Measurements from ENCODE around the gene ZNF629.
A peak's percentile ranks its signal among the peaks of the same experiment; 100 is the strongest.
"Not testable (repeated sequence)": the region's sequence is repeated elsewhere in the genome, so short reads cannot be mapped to it uniquely, and the experiment has no call there.

The ZNF629 gene

DNA sequence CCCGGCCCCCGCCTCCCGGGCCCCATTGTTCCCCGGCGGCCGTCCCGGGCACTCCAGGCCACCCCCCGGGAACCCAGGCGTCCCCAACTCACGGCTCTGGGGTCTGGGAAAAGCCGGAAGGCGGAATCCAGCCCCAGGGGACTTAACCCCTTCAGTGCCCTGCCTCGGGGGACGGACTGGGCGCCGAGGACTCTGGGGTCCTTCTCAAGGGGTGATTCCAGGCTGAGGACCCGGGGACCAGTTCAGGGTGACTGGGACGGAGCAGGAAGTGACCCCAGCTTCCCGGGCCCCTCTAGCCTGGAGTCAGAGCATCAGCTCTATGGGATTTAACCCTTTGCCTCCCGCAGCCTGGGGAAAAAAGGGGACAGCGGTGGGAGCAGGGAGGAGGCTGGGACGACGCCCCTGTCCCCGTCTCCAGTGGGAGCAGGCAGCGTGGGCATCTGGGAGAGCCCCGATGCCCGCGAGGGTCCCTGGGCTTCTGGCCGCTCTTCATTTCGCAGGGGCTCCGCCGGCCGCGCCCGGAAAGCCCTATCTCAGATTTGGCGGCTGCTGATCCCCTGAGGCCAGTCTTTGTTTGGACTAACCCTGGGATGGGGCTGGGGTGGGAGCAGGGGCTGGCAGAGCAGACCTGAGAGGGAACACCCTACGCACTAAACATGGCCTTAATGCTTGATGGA, at the start of gene ZNF629:
Gene ZNF629 (minus strand): TSS at position 270 of the 677 bp plus-strand sequence. CDS start 2,723 bp downstream, outside the sequence.
- DNase-seq (ENCODE audit: low spot score), result peak; percentile 84

DNA sequence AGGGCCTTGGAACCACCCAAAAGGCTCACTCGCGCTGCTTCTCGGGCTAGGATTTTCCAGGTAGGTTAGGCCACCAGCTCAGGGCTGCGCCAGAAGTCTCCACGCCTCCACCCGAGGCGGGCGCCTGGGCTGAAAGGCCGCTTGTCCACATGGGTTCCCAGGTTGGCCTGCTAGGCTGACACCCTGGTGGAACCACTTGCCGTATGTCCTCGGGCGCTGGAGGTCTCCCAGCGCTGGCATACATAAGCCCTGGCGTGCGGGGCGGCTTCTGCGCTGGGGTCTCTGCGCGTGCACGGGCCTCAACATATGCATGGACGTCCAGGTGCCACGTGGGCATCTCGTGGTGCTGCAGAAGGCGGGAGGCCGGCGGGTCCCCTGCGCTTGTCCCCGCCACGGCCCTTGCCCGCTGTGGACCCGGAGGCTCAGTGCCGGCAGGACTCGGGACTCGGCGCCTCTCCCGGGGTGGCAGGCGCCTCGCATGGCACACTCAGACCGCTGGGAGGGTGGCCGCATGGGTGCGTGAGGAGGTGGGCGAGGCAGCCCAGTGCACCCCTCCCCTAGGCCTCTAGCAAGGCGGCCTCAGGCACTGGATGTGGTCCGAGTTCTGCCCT, 47.2 kb upstream of the ZNF629 start:
- DNase-seq (ENCODE audit: low spot score), result no peak

DNA sequence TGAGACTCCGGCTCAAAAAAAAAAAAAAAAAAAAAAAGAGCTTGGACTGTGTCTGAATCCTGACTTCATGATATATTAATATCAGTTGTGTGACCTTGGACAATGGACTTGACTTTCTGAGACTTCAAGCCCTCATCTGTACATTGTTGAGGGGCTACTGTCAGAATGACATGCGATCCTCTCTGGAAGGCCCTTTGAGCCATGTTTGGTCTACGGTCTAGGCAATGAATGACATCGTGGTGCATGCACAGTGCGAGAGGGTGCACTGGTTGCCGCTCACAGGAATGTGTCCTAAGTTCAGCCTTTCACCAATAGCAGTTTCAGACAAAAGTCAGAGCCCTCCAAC, 43.0 kb upstream of the ZNF629 start:
- no peak for DNase-seq (ENCODE audit: low spot score)

DNA sequence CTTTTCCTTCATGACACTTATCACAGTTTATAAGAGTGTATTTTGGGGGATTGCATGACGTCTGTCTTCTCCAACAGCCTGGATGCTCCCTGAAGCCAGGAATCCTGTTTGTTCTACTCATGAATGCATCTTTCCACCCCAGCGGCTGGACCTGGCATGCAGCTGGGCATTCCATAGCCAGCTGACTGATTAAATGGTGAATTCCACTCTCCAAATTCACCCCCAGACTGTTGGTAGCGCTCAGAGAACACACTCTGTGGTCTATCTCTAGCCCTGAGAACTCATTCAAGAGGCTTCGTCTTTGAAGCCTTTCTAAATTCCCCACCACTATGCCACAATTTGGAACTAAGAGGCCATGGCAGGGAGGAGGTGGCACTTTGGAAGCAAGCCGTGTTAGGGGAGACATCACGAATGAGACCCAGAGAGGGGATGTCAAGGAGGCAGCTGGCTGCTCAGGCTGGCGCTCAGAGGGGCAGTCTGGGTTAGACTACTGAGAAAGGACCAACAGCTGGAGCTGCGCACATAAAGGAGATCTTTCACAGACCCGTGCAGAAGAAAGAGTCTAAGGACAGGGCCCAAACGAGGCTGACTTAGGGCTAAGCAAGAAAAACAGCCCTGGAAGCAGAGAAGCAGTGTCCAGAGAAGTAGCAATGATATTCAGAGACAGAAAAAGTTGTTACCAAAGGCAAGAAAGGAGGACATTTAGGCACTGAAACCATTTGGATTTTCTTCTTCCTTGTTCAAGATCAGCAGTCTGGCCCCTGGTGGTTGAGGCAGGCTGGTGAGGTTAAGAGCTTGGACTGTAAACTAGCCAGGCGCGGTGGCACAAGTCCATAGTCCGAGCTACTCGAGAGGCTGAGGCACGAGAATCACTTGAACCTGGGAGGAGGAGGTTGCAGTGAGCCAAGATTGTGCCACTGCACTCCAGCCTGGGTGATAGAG, 42.4 kb upstream of the ZNF629 start:
- DNase-seq (ENCODE audit: low spot score), result no peak

DNA sequence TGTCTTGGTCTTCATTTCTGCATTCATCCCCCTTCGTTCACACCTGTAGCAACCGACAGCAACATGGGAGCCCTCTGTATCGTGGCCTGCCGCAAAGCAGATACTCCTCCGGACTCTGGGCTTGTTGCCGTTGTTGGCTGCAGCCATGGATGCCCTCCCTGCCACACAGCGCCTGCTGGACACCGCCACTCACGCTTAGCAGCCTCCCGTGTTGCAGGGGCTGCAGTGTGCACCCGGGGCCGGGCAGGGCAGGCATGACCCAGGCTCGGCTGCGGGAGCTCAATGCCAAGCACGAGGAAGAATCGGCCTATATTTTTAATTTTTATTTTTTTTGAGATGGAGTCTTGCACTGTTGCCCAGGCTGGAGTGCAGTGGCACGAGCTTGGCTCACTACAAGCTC, 34.9 kb upstream of the ZNF629 start:
- no peak for DNase-seq (ENCODE audit: low spot score)

DNA sequence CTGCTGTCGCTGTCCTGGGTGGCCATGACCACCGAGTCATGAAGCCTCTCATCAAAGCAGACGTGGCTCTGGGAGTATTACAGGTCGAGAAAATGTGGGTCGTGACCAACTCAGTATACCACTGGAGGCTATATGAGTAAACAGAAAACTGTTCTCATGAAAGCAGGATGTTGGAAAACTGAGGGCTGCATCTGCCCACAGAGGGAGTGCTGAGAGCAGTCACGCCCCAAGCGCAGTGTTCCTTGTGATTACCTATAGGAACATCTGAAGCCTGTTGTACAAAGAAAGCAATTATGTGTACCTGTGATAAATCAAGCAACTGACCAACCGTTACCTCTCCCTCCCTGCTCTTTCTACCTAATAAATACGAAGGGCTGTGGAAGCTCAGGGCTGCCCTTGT, 34.4 kb upstream of the ZNF629 start:
- DNase-seq (ENCODE audit: low spot score), result not testable (repeated sequence)

DNA sequence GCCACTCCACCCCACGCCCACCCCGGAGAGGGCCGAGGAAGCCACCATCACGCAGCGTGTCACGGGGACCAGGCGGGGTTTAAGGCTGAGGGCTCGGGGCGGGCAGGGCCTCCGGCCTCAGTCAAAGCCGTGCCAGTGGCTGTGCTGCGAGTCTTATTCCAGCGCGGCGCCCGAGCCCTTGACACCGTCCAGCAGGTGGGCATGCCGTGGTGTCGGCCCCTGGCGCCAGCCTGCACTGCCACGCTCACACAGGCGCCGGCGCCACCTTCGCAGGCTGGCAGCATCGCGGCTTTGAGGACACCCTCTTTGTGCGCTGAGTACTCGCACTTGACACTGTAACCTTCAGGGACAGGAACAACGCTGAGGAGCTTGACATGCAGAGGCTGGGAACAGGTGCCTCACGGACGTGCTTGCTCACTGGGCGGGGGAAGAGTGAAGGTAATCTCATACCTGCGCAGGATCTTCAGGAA, 34.0 kb upstream of the ZNF629 start:
- DNase-seq (ENCODE audit: low spot score), result no peak

DNA sequence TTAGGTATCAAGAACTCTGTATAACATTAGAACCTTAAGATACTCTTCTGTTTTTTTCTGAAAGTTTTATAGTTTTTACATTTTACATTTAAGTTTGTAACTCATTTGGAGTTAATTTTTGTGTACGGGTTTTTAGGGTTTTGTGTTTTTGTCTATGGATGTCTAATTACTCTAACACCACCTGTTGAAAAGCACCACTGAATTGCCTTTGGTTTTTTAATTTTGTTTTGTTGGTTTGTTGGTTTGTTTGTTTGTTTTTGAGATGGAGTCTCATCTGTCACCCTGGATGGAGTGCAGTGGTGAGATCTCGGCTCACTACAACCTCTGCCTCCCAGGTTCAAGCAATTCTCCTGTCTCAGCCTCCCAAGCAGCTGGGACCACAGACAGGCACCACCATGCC, 29.8 kb upstream of the ZNF629 start:
- DNase-seq (ENCODE audit: low spot score), result no peak

DNA sequence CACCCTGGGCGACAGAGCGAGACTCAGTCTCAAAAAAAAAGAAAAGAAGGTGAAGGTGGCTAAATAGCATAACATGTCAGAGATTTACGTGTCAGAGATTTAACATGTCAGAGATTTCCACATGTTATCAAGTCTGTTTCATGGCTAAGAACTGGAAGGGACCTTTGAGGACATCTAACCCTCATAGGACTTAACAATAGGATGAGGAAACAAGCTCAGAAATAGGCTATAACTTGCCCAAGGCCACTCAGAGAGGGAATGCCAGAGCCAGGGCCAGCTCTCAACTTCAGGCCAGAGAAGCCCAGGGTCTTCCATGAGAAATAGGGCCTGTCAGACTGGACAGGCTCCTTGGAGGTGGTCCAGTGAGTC, 26.8 kb upstream of the ZNF629 start:
- DNase-seq (ENCODE audit: low spot score), result no peak

DNA sequence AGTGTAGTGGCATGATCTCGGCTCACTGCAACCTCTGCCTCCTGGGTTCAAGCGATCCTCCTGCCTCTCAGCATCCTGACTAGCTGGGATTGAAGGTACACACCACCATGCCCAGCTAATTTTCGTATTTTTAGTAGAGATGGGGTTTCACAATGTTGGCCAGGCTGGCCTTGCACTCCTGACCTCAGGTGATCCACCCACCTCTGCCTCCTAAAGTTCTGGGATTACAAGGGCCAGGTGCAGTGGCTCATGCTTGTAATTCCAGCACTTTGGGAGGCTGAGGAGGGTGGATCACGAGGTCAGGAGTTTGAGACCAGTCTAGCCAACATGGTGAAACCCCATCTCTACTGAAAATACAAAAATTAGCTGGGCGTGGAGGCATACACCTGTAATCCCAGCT, 22.7 kb upstream of the ZNF629 start:
- DNase-seq (ENCODE audit: low spot score), result not testable (repeated sequence)

DNA sequence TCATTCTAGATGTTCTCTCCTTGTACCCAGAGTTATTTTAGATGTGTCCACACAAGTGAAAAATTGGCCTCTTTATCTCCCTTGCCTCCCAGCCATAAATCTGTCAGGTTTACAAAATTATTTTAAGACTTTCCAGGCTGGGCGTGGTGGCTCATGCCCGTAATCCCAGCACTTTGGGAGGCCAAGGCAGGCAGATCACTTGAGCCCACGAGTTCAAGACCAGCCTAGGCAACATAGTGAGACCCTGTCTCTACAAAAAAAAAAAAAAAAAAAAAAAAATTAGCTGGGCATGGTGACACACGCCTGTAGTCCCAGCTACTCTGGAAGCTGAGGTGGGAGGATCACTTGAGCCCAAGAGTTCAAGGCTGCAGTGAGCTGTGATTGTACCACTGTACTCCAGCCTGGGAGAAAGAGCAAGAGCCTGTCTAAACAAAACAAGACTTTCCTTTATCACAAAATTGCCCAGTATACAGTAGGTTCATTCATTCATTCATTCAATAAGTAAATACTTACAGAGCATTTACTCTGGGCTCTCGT, 22.0 kb upstream of the ZNF629 start:
- DNase-seq (ENCODE audit: low spot score), result not testable (repeated sequence)

DNA sequence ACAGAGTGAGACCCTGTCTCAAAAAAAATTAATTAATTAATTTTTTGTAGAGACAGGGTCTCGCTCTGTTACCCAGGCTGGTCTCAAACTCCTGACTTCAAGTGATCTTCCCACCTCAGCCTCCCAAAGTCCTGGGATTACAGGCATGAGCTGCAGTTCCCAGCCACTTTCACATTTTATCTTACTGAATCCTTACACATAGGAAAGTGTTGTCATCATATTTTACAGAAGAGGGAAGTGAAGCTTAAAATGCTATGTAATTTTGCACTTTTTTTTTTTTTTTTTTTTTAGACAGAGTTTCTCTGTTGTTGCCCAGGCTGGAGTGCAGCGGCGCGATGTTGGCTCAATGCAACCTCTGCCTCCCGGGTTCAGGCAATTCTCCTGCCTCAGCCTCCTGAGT, 21.1 kb upstream of the ZNF629 start:
- no peak for DNase-seq (ENCODE audit: low spot score)

DNA sequence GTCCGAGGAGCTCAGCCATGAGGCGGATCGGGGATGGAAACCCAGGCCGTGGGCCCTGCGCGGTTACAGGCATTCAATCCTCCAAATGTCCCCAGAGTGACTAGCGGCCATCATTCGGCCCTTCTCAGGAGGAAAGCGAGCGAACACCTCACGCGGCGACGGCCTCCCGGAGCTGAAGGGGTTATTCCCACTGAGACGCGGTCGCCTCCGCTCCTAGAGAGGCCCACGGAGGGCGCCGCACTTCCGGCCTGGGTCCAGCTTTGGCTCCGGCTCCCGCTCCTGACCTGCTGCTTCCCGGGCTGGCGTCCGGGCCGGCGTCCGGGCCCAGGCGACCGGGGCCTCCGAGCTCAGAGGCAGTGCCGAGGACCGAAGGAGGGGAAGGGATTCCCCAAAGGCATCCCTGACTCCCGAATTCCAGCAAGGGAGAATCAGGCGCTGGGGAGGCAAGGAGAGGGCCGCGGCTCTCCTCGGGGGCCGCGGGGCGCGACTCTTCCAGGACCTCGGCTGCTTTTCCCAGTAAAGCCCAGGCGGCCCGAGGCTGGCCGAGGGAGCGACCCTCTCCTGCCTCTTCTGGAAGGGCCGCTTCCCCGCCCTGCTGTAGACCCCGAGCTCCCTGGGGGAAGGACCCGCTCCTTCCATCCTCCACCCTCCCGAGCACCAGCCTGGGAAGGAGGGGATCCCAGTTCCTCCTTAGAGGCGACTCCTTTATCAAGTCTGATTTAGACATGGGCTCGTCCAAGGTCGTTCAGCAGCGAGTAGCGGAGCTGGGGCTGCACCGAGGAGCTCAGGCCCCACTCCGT, 18.6 kb upstream of the ZNF629 start:
- DNase-seq (ENCODE audit: low spot score), result peak; percentile 87

DNA sequence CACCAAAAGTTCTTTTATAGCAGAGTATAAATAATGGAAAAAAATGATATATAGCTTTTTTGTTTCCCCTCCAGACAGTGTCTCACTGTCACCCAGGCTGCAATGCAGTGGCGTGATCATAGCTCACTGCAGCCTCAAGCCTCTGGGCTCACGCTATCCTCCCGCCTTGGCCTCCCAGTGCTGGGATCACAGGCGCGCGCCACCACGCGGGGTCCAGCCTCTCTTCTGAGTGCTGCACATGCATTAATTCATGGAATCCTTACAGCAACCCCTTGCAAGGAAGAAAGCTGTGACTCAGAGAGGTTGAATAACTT, 18.0 kb upstream of the ZNF629 start:
- DNase-seq (ENCODE audit: low spot score), result peak; percentile 72

DNA sequence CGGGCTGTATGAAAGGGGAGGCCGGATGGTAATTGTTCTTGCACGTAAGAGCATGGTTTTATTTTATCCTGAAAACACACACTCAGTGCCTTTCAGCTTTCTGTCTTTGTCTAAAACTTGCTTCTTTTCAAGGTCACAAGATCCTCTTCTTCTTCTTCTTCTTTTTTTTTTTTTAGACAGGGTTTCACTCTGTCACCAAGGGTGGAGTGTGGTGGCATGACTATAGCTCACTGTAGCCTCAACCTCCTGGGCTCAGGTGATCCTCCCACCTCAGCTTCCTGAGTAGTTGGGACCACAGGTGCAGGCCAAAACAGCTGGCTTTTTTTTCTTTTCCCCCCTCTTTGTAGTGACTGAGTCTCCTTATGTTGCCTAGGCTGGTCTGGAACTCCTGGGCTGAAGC, 15.9 kb upstream of the ZNF629 start:
- DNase-seq (ENCODE audit: low spot score), result no peak

DNA sequence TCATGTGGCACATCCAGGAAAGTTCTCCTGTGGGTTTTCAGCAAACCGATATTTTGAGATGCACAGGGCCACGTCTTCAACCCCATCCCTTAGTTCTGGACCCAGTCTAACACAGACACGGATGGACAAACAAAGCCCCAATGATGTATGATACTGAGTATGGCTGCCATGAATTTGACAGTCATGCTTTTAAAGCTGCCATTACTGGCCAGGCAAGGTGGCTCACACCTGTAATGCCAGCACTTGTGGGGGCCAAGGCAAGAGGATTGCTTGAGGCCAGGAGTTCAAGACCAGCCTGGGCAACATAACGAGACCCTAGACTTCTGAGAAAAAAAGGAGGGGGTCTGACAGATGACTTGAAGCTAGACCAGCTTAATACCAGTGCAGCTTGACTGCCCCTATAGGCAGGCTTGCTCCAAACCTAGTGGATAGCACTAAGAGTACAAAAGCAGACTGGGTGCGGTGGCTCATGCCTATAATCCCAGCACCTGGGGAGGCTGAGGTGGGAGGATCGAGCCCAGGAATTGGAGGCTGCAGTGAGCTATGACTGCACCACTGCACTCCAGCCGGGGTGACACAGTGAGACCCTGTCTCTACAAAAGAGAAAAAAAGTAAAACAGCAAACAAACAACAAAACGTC, 10.8 kb upstream of the ZNF629 start:
- peak; percentile 59 for DNase-seq (ENCODE audit: low spot score)

DNA sequence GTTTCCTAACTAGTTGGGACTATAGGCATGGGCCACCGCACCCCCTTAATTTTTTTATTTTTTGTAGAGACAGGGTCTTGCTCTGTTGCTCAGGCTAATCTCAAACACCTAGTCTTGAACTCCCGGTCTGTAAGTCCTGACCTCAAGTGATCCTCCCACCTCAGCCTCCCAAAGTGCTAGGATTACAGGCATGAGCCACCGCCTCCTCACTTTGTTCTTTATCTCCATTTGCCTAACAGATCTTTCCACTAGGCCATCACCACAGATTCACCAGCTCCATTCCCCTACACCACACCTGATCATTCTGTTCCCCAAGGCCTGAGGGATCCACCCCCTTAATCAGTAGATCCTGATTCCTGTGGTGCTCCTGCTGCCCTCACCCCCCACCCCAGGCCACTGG, 7.6 kb upstream of the ZNF629 start:
- DNase-seq (ENCODE audit: low spot score), result no peak

DNA sequence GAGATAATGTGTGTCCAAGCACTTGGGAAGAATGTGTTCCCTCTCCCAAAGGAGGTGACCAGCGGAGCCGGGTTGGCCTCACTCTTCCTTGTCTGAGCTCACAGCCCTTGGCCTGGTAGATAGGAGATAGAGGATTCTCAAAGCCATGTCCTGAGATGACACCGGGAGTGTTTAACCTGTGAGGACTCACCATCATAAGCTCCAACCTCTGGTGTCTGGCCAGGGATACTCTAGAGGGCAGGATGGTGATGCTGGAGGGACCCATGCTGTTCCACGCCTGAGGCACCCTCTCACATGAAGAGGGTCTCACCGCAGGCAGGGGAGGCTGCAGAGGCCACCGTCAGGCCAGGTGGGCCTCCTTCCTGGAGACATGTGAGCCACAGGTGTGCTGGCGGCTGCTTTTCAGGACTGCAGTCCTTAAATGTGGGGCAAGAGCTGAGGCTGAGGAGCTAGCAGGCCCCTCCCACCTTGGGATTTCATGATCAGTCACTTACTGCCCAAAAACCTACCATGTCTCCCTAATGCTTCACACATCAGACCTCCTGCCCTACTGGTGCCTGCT, 6.6 kb upstream of the ZNF629 start:
- DNase-seq (ENCODE audit: low spot score), result no peak

DNA sequence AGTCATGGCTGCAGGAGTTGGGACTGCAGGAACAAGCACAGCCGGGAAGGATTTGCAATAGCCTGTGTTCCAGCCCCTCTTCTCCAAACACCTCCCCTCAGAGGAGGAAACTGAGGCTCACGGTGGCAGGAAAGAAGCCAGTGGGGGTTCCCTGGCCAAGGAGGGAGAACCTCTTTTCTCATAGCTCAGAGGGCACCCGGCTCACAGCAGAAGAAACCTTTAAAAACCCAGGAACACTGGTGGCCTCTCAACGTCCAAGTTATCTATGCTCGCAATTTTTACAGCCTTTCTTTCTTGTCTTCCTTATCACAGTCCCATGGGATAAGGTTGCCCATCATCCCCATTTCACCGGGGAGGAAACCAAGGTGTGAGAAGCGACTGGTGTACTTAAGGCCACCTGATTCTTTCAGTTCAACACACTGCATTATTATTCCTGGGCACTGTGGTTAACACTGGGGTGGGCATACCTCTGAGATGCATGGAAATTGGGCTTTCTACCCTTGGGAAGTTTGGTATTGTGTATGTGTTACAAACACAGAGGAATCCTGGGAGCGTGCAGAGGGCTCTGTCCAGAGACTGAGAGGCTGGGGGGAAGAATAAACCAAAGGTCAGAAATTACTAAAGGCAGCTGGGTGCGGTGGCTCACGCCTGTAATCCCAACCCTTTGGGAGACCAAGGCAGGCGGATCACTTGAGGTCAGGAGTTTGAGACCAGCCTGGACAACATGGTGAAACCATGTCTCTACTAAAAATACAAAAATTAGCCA, 791 bp upstream of the ZNF629 start:
- DNase-seq (ENCODE audit: low spot score), result peak; percentile 46
